Lower leg skin (tissue), 4 donors: ENCODE results near the gene OR2A12. TPM values are rescaled to one million over a fixed set of nuclear protein-coding genes. Genes with fewer than 3 reads are reported as not detected.

ENCODE experiments used
- DNase-seq, 2 donors: peaks; one replicate each; pipeline ENCODE4 v3.0.0-alpha.2; 2019; ENCODE audit warnings: low spot score in 2 of 2
- H3K4me3 ChIP-seq: fragments of 200-600 bp; sonication (generic); 2 replicates; pipeline ENCODE4 v1.5.1; 2017; ENCODE audit warnings: mild to moderate bottlenecking, low read depth; ENCODE audit not compliant: poor library complexity, severe bottlenecking
- POLR2A ChIP-seq, 2 donors: fragments of 450-650 bp; IDR thresholded peaks; one replicate each; pipeline ENCODE4 v1.6.1; 2016 to 2017; ENCODE audit warnings: antibody characterized with exemption in 2 of 2, mild to moderate bottlenecking in 1 of 2, moderate library complexity in 1 of 2
- WGBS, 2 donors: methylation state at CpG; one replicate each; pipeline ENCODE4 v1.1.5; 2018; 5-methylcytosine and 5-hydroxymethylcytosine counted together
- intact Hi-C: fragments of 100-400 bp; cut with DNase I; formaldehyde crosslinking; loops from one replicate; pipeline ENCODE4 v1.15.0; 2023; ENCODE audit warnings: low total_unique reads
- total RNA-seq, 4 donors: library from RNA; depleted of rRNA; stranded (reverse); fragments of >200 nt; gene quantifications; one replicate each; pipeline ENCODE4 v1.1.0, GENCODE V29; 2016
- TF ChIP-seq, protein P1 (sequence below), 3 donors: fragments of 450-650 bp; IDR thresholded peaks; one replicate each; pipeline ENCODE4 v1.5.1; 2016; ENCODE audit warnings: antibody characterized with exemption in 3 of 3, mild to moderate bottlenecking in 3 of 3, moderate library complexity in 2 of 3

OR2A12 gene
- total RNA-seq, 4 donors from 2014 or later, result not detected

DNA sequence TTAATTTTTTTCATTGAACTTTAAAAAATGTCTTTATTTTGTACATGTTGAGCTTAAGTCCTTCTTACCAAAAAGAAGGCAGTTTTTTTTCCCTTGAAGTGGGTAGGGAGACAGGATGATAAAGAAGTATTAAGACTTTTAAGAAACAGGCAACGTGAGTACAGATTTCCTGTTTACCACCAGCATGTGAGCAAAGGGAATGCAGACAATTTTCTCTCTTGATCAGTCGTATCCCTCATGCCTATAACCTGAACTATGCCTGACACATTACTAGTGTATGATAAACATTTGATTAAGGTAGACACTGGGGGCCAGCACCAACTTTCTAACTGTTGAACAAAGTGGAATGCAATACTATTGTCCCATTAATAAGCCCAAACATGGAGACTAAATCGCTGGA is 14.5 kb downstream of the OR2A12 start:
- 53 to 59% methylated on average over 3 of the region's 3 CpGs for WGBS, 2 donors
- H3K4me3 ChIP-seq, result no peak overlapping the region
- intact Hi-C loops, result no loop called here
- TF ChIP-seq, protein P1, sequence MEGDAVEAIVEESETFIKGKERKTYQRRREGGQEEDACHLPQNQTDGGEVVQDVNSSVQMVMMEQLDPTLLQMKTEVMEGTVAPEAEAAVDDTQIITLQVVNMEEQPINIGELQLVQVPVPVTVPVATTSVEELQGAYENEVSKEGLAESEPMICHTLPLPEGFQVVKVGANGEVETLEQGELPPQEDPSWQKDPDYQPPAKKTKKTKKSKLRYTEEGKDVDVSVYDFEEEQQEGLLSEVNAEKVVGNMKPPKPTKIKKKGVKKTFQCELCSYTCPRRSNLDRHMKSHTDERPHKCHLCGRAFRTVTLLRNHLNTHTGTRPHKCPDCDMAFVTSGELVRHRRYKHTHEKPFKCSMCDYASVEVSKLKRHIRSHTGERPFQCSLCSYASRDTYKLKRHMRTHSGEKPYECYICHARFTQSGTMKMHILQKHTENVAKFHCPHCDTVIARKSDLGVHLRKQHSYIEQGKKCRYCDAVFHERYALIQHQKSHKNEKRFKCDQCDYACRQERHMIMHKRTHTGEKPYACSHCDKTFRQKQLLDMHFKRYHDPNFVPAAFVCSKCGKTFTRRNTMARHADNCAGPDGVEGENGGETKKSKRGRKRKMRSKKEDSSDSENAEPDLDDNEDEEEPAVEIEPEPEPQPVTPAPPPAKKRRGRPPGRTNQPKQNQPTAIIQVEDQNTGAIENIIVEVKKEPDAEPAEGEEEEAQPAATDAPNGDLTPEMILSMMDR (IDR thresholded peaks at IDR 0.05), result no peak
- TF ChIP-seq POLR2A (IDR thresholded peaks at IDR 0.05), result no peak
- no peak for DNase-seq

DNA sequence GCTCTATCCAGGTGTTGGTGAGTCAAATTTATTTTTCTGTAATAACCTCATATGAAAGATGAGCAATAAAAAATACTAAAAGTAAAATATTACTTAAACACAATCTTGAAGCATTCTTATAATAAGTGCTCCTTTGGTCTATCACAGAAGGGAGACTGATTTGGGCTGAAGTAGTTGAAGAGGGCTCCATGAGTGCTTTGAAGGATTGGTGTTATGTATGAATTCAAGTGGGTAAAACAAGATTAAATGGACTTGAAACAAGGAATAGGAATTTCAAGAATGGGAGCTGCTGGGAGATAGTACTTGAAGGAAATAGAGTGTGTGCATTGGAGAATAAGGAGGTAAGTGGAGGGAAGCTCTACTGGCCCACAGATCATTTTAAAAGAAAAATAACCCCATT is 16.0 kb downstream of the OR2A12 start:
- no peak for DNase-seq
- H3K4me3 ChIP-seq, result no peak overlapping the region
- intact Hi-C loops, result no loop called here
- no peak for TF ChIP-seq POLR2A (IDR thresholded peaks at IDR 0.05)

DNA sequence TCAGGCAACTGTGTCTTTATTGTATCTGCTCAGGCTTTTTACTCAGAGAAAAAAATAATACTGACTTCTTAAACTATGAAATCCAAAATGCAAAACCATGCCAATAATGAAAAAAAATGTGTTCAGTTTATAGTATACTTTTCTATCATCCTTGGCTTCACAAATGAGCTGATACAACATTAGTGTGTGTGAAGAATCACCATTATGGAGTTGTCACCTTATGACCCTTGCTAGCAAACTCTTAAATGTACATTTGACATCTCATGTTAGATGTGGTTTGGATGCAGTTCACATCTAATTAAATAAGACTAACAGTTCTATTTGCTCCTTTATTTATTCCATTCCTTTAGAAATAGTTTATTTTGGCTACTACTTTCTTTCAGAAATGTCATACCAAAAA is 19.1 kb downstream of the OR2A12 start:
- no peak for DNase-seq
- intact Hi-C loops, result no loop called here
- no peak for TF ChIP-seq POLR2A (IDR thresholded peaks at IDR 0.05)
- TF ChIP-seq, protein P1 (IDR thresholded peaks at IDR 0.05), result no peak
- H3K4me3 ChIP-seq, result no peak overlapping the region

DNA sequence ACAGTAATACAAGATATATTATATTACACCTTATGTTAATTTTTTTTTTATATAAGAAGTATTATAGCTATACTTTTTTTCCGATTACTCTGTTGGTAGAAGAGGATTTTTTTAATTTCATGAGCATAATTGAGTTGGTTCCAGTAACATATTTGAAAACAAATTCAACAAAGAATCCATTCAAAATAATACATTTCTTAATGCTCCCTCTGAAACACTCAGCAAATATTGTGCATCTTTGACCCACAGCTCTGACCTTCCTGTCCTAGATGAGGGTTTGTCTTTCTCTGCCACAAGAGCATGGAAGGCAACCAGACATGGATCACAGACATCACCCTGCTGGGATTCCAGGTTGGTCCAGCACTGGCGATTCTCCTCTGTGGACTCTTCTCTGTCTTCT is 23.2 kb downstream of the OR2A12 start, which contains the start of gene OR2A2:
Gene OR2A2, plus strand, starts transcription at position 301 of the 400 bp plus-strand sequence. Its CDS starts 0 bp downstream, at position 301.
- intact Hi-C loops, result no loop called here
- peak within 1 kb of the TSS; percentile 10 for H3K4me3 ChIP-seq
- no peak for DNase-seq
- TF ChIP-seq POLR2A (IDR thresholded peaks at IDR 0.05), result no peak
- TF ChIP-seq, protein P1 (IDR thresholded peaks at IDR 0.05), result no peak
- WGBS, 2 donors, result 89 to 96% methylated on average over 2 of the region's 2 CpGs

DNA sequence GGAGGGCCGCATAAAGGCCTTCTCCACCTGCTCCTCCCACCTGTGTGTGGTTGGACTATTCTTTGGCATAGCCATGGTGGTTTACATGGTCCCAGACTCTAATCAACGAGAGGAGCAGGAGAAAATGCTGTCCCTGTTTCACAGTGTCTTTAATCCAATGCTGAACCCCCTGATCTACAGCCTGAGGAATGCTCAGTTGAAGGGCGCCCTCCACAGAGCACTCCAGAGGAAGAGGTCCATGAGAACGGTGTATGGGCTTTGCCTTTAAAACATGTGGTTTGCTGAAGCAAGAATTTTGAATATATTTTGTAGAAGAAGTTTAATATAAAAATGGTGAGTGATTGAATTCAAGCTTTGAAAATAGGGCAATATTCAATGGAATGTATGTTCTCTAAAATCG is 24.2 kb downstream of the OR2A12 start:
- intact Hi-C loops, result no loop called here
- no peak for TF ChIP-seq POLR2A (IDR thresholded peaks at IDR 0.05)
- TF ChIP-seq, protein P1 (IDR thresholded peaks at IDR 0.05), result no peak
- 75 to 85% methylated on average over 5 of the region's 5 CpGs for WGBS, 2 donors
- no peak for DNase-seq
- peak overlapping the region; percentile 10 for H3K4me3 ChIP-seq

DNA sequence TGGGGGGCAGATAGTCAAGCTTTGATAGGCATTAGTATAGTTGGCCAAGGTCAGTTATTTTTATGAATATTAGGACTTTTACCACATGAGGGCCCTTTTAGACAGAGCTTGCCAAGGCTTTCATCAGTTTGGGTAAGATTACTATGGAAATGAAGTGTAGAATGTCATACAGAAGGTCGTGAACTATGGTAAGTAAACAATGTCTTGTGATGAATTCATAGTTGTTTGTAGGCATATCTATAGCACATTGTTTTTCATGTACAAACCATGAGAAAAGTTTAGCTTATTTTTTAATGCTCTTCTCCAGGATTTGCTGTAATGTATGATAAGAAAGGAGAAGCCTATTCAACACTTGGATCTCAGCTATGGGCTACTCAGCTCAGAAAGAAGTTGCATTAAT is 27.6 kb downstream of the OR2A12 start:
- WGBS, 2 donors, result 57 to 61% methylated on average over 1 of the region's 1 CpG
- H3K4me3 ChIP-seq, result no peak overlapping the region
- intact Hi-C loops, result no loop called here
- TF ChIP-seq POLR2A (IDR thresholded peaks at IDR 0.05), result no peak
- TF ChIP-seq, protein P1 (IDR thresholded peaks at IDR 0.05), result no peak
- no peak for DNase-seq
